ENCODE measurements around the gene CACNA1C.

DNA sequence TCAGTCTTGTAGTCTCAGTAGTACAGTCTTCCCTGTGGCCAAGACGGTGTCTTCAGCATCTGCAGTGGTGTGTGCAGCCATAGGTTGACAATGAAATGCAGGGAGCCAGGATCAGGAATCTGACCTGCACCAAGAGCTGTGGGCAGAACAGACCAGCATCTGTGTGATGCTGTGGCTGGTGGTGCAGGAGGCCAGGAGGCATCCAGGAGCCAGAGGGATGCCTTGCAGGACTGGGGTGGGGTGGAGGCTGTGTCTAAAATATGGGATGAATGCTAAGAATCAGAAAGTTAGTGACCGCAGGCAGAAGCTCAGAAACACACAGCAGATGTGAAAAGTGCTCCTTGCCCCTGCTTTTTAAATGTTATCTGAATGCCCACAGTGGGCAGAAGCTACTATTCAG, 209.7 kb downstream of the CACNA1C start:
- TF ChIP-seq, protein P1, sequence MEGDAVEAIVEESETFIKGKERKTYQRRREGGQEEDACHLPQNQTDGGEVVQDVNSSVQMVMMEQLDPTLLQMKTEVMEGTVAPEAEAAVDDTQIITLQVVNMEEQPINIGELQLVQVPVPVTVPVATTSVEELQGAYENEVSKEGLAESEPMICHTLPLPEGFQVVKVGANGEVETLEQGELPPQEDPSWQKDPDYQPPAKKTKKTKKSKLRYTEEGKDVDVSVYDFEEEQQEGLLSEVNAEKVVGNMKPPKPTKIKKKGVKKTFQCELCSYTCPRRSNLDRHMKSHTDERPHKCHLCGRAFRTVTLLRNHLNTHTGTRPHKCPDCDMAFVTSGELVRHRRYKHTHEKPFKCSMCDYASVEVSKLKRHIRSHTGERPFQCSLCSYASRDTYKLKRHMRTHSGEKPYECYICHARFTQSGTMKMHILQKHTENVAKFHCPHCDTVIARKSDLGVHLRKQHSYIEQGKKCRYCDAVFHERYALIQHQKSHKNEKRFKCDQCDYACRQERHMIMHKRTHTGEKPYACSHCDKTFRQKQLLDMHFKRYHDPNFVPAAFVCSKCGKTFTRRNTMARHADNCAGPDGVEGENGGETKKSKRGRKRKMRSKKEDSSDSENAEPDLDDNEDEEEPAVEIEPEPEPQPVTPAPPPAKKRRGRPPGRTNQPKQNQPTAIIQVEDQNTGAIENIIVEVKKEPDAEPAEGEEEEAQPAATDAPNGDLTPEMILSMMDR (conservative IDR thresholded peaks at IDR 0.05), result no peak
- no peak for TF ChIP-seq ZFX (IDR thresholded peaks at IDR 0.05)

Data from C4-2B (cell line).